Stimulated activated CD4-positive, alpha-beta T cell treated with anti-CD3 and anti-CD28 coated beads, TNF-alpha, amount 100 ng/mL, for 48 hours (primary cell): ENCODE measurements around the gene SCAF1.

Source experiments
- DNase-seq, 3 donors: peaks; one replicate each; pipeline ENCODE4 v3.0.0-alpha.2; 2020; ENCODE audit warnings: low read depth in 3 of 3

Gene SCAF1

GRCh38 chr19:49643466-49643865 is 1.5 kb downstream of the SCAF1 start:
- DNase-seq = no peak

DNA sequence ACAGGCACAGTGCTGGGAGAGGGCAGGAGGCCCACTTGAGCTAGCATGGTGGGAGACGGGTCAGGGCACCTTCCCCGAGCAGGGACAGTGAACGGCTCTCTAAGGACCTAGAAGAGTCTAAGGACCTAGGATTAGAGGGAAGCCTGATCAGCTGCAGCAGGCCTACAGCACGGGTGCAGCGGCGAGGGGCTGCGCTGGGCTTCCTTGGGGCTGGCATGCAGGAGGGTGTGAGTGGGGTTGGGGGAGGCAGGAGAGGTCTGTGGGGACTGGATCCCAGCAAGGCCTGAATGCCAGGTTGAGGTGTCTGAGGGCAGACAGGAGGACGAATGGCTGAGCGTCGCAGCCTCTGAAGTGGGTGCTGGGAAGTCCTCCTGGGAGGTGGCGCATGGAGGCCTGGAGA is 3.6 kb downstream of the SCAF1 start:
- DNase-seq = no peak

- DNase-seq = no peak
These were observed 4.0 kb downstream of the SCAF1 start for GRCh38 chr19:49645995-49646394.

DNA sequence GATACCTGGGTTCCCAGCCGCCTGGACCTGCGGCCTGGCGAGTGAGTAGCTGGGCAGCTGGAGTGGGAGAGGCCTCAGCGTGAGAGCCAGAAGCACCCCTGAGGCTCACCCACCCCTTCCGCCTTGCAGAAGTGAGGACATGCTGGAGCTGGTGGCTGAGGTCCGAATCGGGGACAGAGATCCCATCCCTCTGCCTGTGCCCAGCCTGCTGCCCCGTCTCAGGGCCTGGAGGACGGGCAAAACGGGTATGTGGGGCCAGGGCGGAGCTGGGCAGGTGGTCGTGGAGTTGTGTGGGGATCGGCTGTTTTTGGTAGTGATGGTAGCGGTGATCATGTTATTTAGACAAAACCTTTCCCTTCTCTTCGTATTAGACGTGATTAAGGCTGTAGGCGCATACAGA is 4.6 kb downstream of the SCAF1 start:
- no peak for DNase-seq

DNA sequence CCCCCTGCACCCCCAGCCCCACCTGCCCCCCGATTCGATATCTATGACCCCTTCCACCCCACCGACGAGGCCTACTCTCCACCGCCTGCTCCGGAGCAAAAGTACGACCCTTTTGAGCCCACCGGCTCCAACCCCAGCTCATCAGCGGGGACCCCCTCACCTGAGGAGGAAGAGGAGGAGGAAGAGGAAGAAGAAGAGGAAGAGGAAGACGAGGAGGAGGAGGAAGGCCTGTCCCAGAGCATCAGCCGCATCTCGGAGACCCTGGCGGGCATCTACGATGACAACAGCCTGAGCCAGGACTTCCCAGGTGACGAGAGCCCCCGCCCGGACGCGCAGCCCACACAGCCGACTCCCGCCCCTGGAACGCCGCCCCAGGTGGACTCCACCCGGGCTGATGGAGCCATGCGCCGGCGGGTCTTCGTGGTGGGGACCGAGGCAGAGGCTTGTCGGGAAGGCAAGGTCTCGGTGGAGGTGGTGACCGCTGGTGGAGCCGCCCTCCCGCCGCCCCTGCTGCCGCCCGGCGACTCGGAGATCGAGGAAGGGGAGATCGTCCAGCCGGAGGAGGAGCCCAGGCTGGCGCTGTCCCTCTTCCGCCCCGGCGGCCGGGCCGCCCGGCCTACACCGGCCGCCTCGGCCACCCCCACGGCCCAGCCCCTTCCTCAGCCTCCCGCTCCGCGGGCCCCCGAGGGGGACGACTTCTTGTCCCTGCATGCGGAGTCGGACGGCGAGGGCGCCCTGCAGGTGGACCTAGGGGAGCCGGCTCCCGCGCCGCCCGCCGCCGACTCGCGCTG is 9.2 kb downstream of the SCAF1 start:
- no peak for DNase-seq

DNA sequence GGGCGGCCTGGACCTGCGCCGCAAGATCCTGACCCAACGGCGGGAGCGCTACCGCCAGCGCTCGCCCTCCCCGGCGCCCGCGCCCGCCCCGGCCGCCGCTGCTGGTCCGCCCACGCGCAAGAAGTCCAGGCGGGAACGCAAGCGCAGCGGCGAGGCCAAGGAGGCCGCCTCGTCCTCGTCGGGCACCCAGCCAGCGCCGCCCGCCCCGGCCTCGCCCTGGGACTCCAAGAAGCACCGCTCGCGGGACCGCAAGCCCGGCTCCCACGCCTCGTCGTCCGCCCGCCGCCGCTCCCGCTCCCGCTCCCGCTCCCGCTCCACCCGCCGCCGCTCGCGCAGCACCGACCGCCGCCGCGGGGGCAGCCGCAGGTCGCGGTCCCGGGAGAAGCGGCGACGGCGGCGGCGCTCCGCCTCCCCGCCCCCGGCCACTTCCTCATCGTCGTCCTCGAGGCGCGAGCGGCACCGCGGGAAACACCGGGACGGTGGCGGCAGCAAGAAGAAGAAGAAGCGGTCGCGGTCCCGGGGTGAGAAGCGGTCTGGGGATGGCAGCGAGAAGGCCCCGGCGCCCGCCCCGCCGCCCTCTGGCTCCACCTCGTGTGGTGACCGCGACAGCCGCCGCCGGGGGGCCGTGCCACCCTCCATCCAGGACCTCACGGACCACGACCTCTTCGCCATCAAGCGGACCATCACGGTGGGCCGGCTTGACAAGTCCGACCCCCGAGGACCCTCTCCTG is 10.0 kb downstream of the SCAF1 start:
- DNase-seq = no peak

GRCh38 chr19:49652551-49653465 is 10.8 kb downstream of the SCAF1 start:
- no peak for DNase-seq

DNA sequence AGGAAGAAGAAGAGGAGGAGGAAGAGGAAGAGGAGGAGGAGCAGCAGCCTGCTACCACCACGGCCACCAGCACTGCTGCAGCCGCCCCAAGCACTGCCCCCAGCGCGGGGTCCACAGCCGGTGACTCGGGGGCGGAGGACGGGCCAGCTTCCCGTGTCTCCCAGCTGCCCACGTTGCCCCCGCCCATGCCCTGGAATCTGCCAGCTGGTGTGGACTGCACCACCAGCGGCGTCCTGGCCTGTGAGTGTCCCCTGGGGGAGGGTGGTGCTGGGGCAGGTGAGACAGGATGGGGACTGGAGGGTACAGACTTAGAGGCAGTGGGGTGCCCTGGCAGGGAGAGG is 11.4 kb downstream of the SCAF1 start:
- no peak for DNase-seq

DNA sequence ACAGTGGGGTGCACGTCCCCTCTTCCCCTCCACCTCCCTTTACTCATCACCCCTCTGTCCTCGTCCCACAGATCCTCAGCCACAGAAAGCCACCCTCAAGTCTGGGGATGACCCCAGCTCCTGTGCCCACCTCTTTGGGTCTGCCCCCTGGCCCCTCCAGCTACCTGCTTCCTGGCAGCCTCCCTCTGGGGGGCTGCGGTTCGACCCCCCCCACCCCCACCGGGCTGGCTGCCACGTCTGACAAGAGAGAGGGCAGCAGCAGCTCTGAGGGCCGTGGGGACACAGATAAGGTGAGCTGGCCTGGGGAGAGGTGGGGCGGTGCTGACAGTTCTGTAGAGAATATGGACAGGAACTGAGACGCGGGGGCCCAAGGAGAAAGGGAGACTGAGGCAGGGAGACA is 12.6 kb downstream of the SCAF1 start:
- no peak for DNase-seq

- no peak for DNase-seq
These were observed 13.8 kb downstream of the SCAF1 start for GRCh38 chr19:49655570-49656455.

GRCh38 chr19:49656456-49657109 is 14.6 kb downstream of the SCAF1 start:
- DNase-seq = no peak

- no peak for DNase-seq
These were observed 15.6 kb downstream of the SCAF1 start for GRCh38 chr19:49657493-49658138.

DNA sequence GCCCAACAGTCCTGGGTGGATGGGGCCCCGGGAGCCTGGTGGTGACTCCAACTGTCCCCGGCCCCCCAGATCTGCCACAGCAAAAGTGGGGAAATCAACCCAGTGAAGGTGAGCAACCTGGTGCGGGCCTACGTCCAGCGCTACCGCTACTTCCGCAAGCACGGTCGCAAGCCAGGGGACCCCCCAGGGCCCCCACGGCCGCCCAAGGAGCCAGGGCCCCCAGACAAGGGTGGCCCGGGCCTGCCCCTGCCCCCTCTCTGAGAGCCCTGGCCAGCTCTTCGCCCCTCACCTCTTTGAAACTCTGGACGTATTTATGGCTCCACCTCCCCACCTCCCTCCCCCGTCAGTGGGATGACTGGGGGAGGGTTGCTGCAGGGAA is 16.1 kb downstream of the SCAF1 start:
- no peak for DNase-seq

DNA sequence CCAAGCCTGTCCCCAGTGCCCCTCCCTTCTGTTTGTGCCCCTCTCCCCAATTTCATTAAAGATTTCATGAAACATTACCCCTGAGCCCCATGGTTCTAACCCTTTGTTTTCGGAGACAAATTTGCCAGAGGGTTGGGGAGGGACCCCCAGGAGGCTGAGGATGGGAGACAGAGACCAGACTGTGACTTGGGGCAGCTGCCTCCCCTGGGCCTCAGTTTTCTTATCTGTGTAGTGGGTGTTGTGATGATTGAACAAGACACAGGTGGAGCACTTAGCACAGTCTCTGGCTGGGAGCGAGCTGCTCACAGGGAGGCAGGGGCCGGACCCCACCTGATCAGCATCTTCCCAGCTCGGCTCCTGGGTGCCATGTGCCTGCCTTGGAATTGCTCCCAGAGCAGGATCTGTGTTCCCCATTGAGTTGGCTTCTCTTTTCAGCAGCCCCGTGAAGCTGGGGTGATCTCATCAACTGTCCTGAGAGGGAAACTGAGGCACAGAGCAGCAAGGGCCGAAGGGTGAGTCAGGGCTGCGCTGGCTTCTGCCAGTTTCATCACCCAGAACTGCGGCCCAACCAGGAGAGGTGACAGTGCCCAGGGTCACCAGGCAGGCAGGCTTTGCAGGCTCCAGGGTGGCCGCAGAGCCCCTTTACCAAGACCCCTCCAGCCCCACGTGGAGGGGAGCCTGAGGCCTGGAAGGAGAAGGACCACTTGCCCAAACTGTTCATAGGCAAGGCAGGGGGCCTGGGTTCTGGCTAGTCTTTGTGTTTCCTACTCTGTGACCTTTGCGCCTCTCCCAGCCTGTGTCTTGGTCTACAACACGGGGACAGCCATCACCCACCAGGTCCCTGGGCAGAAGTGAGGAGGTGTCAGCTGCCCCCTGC is 16.8 kb downstream of the SCAF1 start:
- no peak for DNase-seq

GRCh38 chr19:49660338-49660961 is 18.4 kb downstream of the SCAF1 start:
- DNase-seq = no peak

DNA sequence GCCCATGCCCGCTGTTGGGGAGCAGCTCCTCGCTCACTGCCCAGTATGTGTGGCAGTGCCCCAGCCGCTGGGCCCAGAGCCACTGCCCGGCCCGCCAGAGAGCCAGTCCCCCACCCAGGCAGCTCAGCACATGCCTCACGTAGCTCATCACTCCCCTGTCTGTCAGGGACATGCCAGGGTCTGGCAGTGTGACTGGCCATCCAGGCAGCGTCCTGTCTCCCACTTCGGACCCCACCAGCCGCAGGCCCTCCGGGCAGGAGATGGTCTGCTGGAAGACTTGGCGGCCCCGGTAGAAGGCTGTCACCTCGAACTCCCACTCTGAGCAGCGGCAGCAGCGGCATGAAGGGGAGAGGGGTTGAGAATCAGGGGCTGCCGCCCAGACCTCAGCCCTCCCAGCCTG is 20.0 kb downstream of the SCAF1 start:
- no peak for DNase-seq

DNA sequence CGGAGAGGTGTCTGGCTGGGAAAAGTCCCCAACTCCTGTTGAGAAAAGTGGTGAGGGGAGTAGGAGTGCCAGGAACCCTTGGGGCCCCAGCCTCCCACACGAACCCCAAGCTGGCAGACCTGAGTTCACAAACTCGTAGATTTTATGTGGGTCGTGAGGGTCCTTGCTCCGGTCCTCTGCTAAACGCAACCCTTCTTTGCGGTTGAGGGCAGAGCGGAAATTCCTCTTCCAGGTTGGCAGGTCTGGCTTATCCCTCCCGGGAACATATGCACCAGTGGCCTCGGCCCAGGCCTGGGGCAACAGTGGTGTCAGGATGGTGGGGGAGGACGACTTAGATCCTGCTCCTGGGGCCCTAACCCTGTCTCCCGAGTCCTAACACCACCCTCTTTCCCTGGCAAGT is 21.2 kb downstream of the SCAF1 start:
- DNase-seq = no peak

DNA sequence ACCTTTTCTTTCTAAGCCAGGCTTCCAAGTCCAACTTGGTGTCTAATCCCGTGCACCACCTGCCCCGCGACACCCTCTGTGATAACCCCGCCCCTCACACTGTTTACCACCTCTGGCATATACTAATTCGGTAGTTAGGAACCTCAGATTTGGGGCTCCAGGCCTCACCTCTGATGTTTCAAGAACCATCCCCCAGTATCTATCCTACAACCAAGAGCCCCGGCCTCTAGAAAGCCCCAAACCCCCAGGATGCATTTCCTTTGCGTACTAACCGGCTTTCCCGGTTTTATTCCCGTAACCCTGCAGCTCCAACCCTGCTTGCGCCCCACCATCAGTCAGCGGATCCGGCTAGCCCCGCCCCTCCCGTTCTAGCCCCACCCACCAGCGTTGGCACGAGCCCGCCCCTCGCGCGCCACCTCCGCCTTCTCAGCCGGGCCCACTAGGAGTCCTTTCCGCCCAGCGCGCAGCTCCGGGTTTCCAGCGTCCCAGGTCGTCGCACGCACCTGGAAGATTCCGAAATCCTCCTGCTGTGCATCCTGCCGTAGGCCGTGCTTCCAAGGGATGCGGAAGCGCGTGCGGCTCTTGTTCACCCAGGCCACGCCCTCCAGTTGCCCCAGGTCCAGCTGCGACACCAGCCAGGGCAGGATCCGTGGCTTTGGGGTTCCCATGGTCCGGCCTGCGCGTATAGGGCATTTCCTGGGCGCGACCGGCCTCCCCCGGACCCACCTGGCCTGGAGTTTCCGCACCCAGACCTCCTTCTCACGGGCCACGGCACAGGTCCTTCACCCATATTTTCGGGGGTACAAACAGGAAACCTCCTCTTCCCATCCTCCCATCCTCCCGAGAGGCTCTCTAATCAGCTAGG is 22.4 kb downstream of the SCAF1 start:
- peak; percentile 80 to 98 (median 87) for DNase-seq
